Natural killer cell (primary cell): ENCODE measurements around the gene PLCH2. TPM values are rescaled to one million over a fixed set of nuclear protein-coding genes. Genes with fewer than 3 reads are reported as not detected.

ENCODE experiments used
- ATAC-seq, 3 donors: fragments of 150-1000 bp in 2 of 3; fragments of 200-7000 bp in 1 of 3; cut with Tn5 transposase; 1 replicate in 1 of 3; 2 replicates in 2 of 3; pipeline ENCODE4 v1.10.0; 2021; ENCODE audit warnings: mild to moderate bottlenecking in 2 of 3, moderate library complexity in 2 of 3
- DNase-seq, 2 donors: peaks; one replicate each; pipeline versions ENCODE4 v3.0.0 to v3.0.0-alpha.2; 2013 to 2021; ENCODE audit warnings: mixed read lengths in 1 of 2
- H3K27ac ChIP-seq: one replicate; pipeline ENCODE4 v1.5.1; 2013; ENCODE audit warnings: mild to moderate bottlenecking, low read length
- H3K27me3 ChIP-seq: one replicate; pipeline ENCODE4 v1.6.1; 2013; ENCODE audit warnings: low read length; ENCODE audit not compliant: control insufficient read depth, insufficient read depth
- H3K36me3 ChIP-seq: one replicate; pipeline ENCODE4 v1.6.1; 2013; ENCODE audit warnings: low read length; ENCODE audit not compliant: control insufficient read depth, insufficient read depth
- H3K4me1 ChIP-seq: one replicate; pipeline ENCODE4 v1.6.1; 2013; ENCODE audit warnings: low read length; ENCODE audit not compliant: control insufficient read depth, insufficient read depth
- H3K4me3 ChIP-seq: one replicate; pipeline ENCODE4 v1.5.1; 2013; ENCODE audit warnings: low read length
- H3K9me3 ChIP-seq: one replicate; pipeline ENCODE4 v1.6.1; 2013; ENCODE audit warnings: low read length; ENCODE audit not compliant: control insufficient read depth, insufficient read depth
- H3K27ac Mint-ChIP-seq, 2 donors: one replicate each; pipeline ENCODE4 v1.8.0; 2022; ENCODE audit warnings: mild to moderate bottlenecking in 2 of 2, mixed read lengths in 2 of 2, moderate library complexity in 1 of 2
- H3K27me3 Mint-ChIP-seq, 2 donors: one replicate each; pipeline ENCODE4 v1.8.0; 2022; ENCODE audit warnings: low read depth in 2 of 2, mixed read lengths in 2 of 2
- H3K36me3 Mint-ChIP-seq: one replicate; pipeline ENCODE4 v1.8.0; 2022; ENCODE audit warnings: mixed read lengths
- H3K4me1 Mint-ChIP-seq, 2 donors: one replicate each; pipeline ENCODE4 v1.8.0; 2022; ENCODE audit warnings: mixed read lengths in 2 of 2
- H3K4me3 Mint-ChIP-seq: one replicate; pipeline ENCODE4 v1.8.0; 2022; ENCODE audit warnings: mild to moderate bottlenecking, moderate library complexity, mixed read lengths
- H3K9me3 Mint-ChIP-seq, 2 donors: one replicate each; pipeline ENCODE4 v1.8.0; 2022; ENCODE audit warnings: mixed read lengths in 2 of 2
- WGBS: methylation state at CpG from one replicate; pipeline ENCODE4 v1.1.7; 2013; ENCODE audit warnings: missing lambda C conversion rate; ENCODE audit not compliant: insufficient coverage; 5-methylcytosine and 5-hydroxymethylcytosine counted together
- intact Hi-C: fragments of 100-400 bp; cut with micrococcal nuclease; formaldehyde crosslinking; loops from one replicate; pipeline ENCODE4 v1.14.2; 2022
- total RNA-seq, 4 donors: library from RNA; stranded (reverse); fragments of 120-200 nt in 1 of 4; gene quantifications; one replicate each; pipeline versions ENCODE4 v1.2.3 to v1.2.4, GENCODE V29; 2013 to 2022
- TF ChIP-seq, protein P1 (sequence below): fragments of 200-600 bp; IDR thresholded peaks from one replicate; pipeline ENCODE4 v1.8.0; 2022; ENCODE audit warnings: antibody characterized with exemption

Gene PLCH2
- total RNA-seq, 3 donors from 2014 or later (not counting 1 experiment from before 2014, with no cell fraction given): 77.1 to 116 (median 106) TPM

- Histone ChIP-seq H3K27ac (no peak overlapping the region), H3K27me3 (no peaks in the 10 kb centered on the region), H3K4me1 (peaks cover 12% of the 10 kb centered on the region), H3K36me3 (no peaks in the 10 kb centered on the region), H3K9me3 (peaks cover 6% of the 10 kb centered on the region), H3K4me3 (no peak overlapping the region)
- TF ChIP-seq, protein P1, sequence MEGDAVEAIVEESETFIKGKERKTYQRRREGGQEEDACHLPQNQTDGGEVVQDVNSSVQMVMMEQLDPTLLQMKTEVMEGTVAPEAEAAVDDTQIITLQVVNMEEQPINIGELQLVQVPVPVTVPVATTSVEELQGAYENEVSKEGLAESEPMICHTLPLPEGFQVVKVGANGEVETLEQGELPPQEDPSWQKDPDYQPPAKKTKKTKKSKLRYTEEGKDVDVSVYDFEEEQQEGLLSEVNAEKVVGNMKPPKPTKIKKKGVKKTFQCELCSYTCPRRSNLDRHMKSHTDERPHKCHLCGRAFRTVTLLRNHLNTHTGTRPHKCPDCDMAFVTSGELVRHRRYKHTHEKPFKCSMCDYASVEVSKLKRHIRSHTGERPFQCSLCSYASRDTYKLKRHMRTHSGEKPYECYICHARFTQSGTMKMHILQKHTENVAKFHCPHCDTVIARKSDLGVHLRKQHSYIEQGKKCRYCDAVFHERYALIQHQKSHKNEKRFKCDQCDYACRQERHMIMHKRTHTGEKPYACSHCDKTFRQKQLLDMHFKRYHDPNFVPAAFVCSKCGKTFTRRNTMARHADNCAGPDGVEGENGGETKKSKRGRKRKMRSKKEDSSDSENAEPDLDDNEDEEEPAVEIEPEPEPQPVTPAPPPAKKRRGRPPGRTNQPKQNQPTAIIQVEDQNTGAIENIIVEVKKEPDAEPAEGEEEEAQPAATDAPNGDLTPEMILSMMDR: no peak
- no peak overlapping the region for H3K4me3 Mint-ChIP-seq
- no peaks in the 10 kb centered on the region for H3K36me3 Mint-ChIP-seq
- DNase-seq (no peak), ATAC-seq (no peak)
- WGBS: 88% methylated on average over 10 of the region's 10 CpGs
- no peak overlapping the region for H3K27ac Mint-ChIP-seq
- no peaks in the 10 kb centered on the region for H3K9me3 Mint-ChIP-seq
- H3K4me1 Mint-ChIP-seq: peaks cover 0 to 15% of the 10 kb centered on the region in 2 donors
- intact Hi-C loops: no loop called here
- no peaks in the 10 kb centered on the region for H3K27me3 Mint-ChIP-seq
These were observed 45.5 kb upstream of the PLCH2 start for GRCh38 chr1:2430592-2430973.

GRCh38 chr1:2431103-2431502 is 45.0 kb upstream of the PLCH2 start:
- H3K27ac ChIP-seq: no peak overlapping the region
- no peak overlapping the region for H3K4me3 ChIP-seq
- Mint-ChIP-seq H3K27me3 (no peaks in the 10 kb centered on the region), H3K4me3 (no peak overlapping the region), H3K4me1 (peaks cover 0 to 15% of the 10 kb centered on the region in 2 donors), H3K36me3 (no peaks in the 10 kb centered on the region), H3K9me3 (no peaks in the 10 kb centered on the region), H3K27ac (no peak overlapping the region)
- TF ChIP-seq, protein P1: no peak
- H3K36me3 ChIP-seq: no peaks in the 10 kb centered on the region
- ATAC-seq (no peak), DNase-seq (no peak)
- WGBS: 63% methylated on average over 16 of the region's 16 CpGs
- intact Hi-C loops: no loop called here
- H3K9me3 ChIP-seq: peaks cover 6% of the 10 kb centered on the region
- H3K4me1 ChIP-seq: peaks cover 12% of the 10 kb centered on the region
- no peaks in the 10 kb centered on the region for H3K27me3 ChIP-seq

- no peaks in the 10 kb centered on the region for H3K27me3 Mint-ChIP-seq
- TF ChIP-seq, protein P1: no peak
- peaks cover 0 to 15% of the 10 kb centered on the region in 2 donors for H3K4me1 Mint-ChIP-seq
These were observed 44.6 kb upstream of the PLCH2 start for GRCh38 chr1:2431518-2431917.

GRCh38 chr1:2432441-2432844 is 43.6 kb upstream of the PLCH2 start:
- peaks cover 6% of the 10 kb centered on the region for H3K9me3 ChIP-seq
- 83% methylated on average over 16 of the region's 16 CpGs for WGBS
- no peak overlapping the region for H3K4me3 ChIP-seq
- H3K9me3 Mint-ChIP-seq: no peaks in the 10 kb centered on the region
- peaks cover 0 to 18% of the 10 kb centered on the region in 2 donors for H3K4me1 Mint-ChIP-seq
- intact Hi-C loops: no loop called here
- H3K36me3 Mint-ChIP-seq: no peaks in the 10 kb centered on the region
- no peak overlapping the region for H3K27ac ChIP-seq
- no peak overlapping the region for H3K4me3 Mint-ChIP-seq
- TF ChIP-seq, protein P1: no peak
- H3K36me3 ChIP-seq: no peaks in the 10 kb centered on the region
- H3K4me1 ChIP-seq: peaks cover 12% of the 10 kb centered on the region
- no peaks in the 10 kb centered on the region for H3K27me3 ChIP-seq
- ATAC-seq (no peak), DNase-seq (no peak)
- no peaks in the 10 kb centered on the region for H3K27me3 Mint-ChIP-seq
- H3K27ac Mint-ChIP-seq: no peak overlapping the region

More at GRCh38 chr1:2431518-2431917, 44.6 kb upstream of the PLCH2 start:
- WGBS: 88% methylated on average over 10 of the region's 10 CpGs
- Mint-ChIP-seq H3K36me3 (no peaks in the 10 kb centered on the region), H3K27ac (no peak overlapping the region), H3K4me3 (no peak overlapping the region), H3K9me3 (no peaks in the 10 kb centered on the region)
- intact Hi-C loops: no loop called here
- DNase-seq: no peak
- H3K4me3 ChIP-seq: no peak overlapping the region
- H3K27ac ChIP-seq: no peak overlapping the region
- no peak for ATAC-seq
- peaks cover 12% of the 10 kb centered on the region for H3K4me1 ChIP-seq
- H3K27me3 ChIP-seq: no peaks in the 10 kb centered on the region
- peaks cover 6% of the 10 kb centered on the region for H3K9me3 ChIP-seq
- H3K36me3 ChIP-seq: no peaks in the 10 kb centered on the region
